ENCODE results near the gene ANKRD42.
A peak's percentile ranks its signal among the peaks of the same experiment; 100 is the strongest.
"Not testable (repeated sequence)": the region's sequence is repeated elsewhere in the genome, so short reads cannot be mapped to it uniquely, and the experiment has no call there.

Gene ANKRD42

GRCh38 chr11:83241291-83241946 lies 47.9 kb downstream of the ANKRD42 start:
- DNase-seq (ENCODE audit: low spot score), result peak; percentile 22

- DNase-seq (ENCODE audit: low spot score), result no peak
Measured at GRCh38 chr11:83249445-83249844, 55.9 kb downstream of the ANKRD42 start.

- DNase-seq (ENCODE audit: low spot score), result peak; percentile 43
Measured at GRCh38 chr11:83249972-83250593, 56.6 kb downstream of the ANKRD42 start.

- no peak for DNase-seq (ENCODE audit: low spot score)
Measured at GRCh38 chr11:83252266-83252665, 58.8 kb downstream of the ANKRD42 start.

GRCh38 chr11:83252941-83253340 lies 59.4 kb downstream of the ANKRD42 start:
- DNase-seq (ENCODE audit: low spot score), result no peak

GRCh38 chr11:83255366-83255765 lies 61.9 kb downstream of the ANKRD42 start:
- no peak for DNase-seq (ENCODE audit: low spot score)

GRCh38 chr11:83256602-83257340 lies 63.3 kb downstream of the ANKRD42 start:
- no peak for DNase-seq (ENCODE audit: low spot score)

GRCh38 chr11:83257761-83258168 lies 64.3 kb downstream of the ANKRD42 start:
- no peak for DNase-seq (ENCODE audit: low spot score)

GRCh38 chr11:83259559-83259958 lies 66.0 kb downstream of the ANKRD42 start:
- no peak for DNase-seq (ENCODE audit: low spot score)

- DNase-seq (ENCODE audit: low spot score), result no peak
Measured at GRCh38 chr11:83265331-83265730, 71.8 kb downstream of the ANKRD42 start.

GRCh38 chr11:83269080-83269479 lies 75.6 kb downstream of the ANKRD42 start:
- DNase-seq (ENCODE audit: low spot score), result not testable (repeated sequence)

- not testable (repeated sequence) for DNase-seq (ENCODE audit: low spot score)
Measured at GRCh38 chr11:83271734-83272133, 78.2 kb downstream of the ANKRD42 start.

- no peak for DNase-seq (ENCODE audit: low spot score)
Measured at GRCh38 chr11:83272627-83273026, 79.1 kb downstream of the ANKRD42 start.

- no peak for DNase-seq (ENCODE audit: low spot score)
Measured at GRCh38 chr11:83275888-83276641, 82.6 kb downstream of the ANKRD42 start.

GRCh38 chr11:83278351-83278750 lies 84.8 kb downstream of the ANKRD42 start:
- no peak for DNase-seq (ENCODE audit: low spot score)

- DNase-seq (ENCODE audit: low spot score), result no peak
Measured at GRCh38 chr11:83280256-83280655, 86.7 kb downstream of the ANKRD42 start.

GRCh38 chr11:83282084-83282716 lies 88.7 kb downstream of the ANKRD42 start:
- DNase-seq (ENCODE audit: low spot score), result no peak

GRCh38 chr11:83284501-83285150 lies 91.1 kb downstream of the ANKRD42 start:
- no peak for DNase-seq (ENCODE audit: low spot score)

- DNase-seq (ENCODE audit: low spot score), result no peak
Measured at GRCh38 chr11:83285151-83285770, 91.7 kb downstream of the ANKRD42 start.

GRCh38 chr11:83285771-83286528 lies 92.4 kb downstream of the ANKRD42 start, which contains the start of gene CCDC90B:
CCDC90B (minus strand) TSS chr11:83286367; CDS start chr11:83285972, 395 bp downstream.
- peak; percentile 99 for DNase-seq (ENCODE audit: low spot score)

All from globus pallidus (tissue), 1 donor.